K562 (cell line): ENCODE results near the gene IL25. TPM values are rescaled to one million over a fixed set of nuclear protein-coding genes. Genes with fewer than 3 reads are reported as not detected.

Experiments used
- CHD2 ChIP-seq: IDR thresholded peaks from 2 replicates; pipeline ENCODE4 v1.6.1; 2011; ENCODE audit warnings: low read depth, low read length
- ELK1 ChIP-seq: sonication (generic); formaldehyde crosslinking; IDR thresholded peaks from 2 replicates; pipeline ENCODE4 v1.8.1; 2022; ENCODE audit warnings: missing genetic modification reagents
- GATAD2A ChIP-seq: fragments of 450-650 bp; IDR thresholded peaks from 2 replicates; pipeline ENCODE4 v1.6.1; 2017
- GMEB1 ChIP-seq: fragments of 250-450 bp; sonication (Bioruptor Pico); IDR thresholded peaks from 2 replicates; pipeline ENCODE4 v1.4.0; 2020; ENCODE audit warnings: mild to moderate bottlenecking
- IFI16 ChIP-seq: fragments of 250-450 bp; sonication (Bioruptor Pico); IDR thresholded peaks from 2 replicates; pipeline ENCODE4 v2.1.2; 2022; ENCODE audit warnings: mild to moderate bottlenecking, inconsistent platforms
- NFYB ChIP-seq: IDR thresholded peaks from 2 replicates; pipeline ENCODE4 v1.6.1; 2011; ENCODE audit warnings: mild to moderate bottlenecking, moderate library complexity; ENCODE audit not compliant: insufficient read length; ENCODE audit errors: extremely low read depth
- NR3C1 ChIP-seq: sonication (generic); formaldehyde crosslinking; IDR thresholded peaks from 2 replicates; pipeline ENCODE4 v1.8.1; 2022; ENCODE audit warnings: missing genetic modification reagents
- ZNF41 ChIP-seq: fragments of 250-450 bp; sonication (Bioruptor Pico); conservative IDR thresholded peaks from 2 replicates; pipeline ENCODE4 v1.4.0; 2020; ENCODE audit warnings: mild to moderate bottlenecking
- ZNF586 ChIP-seq: fragments of 450-650 bp; formaldehyde crosslinking; conservative IDR thresholded peaks from 2 replicates; pipeline ENCODE4 v1.4.0; 2020; ENCODE audit warnings: mild to moderate bottlenecking, moderate library complexity
- ZNF780A ChIP-seq: fragments of 250-450 bp; sonication (Bioruptor Pico); IDR thresholded peaks from 2 replicates; pipeline ENCODE4 v1.5.0; 2021; ENCODE audit warnings: mild to moderate bottlenecking
- polyA plus RNA-seq, 8 experiments: library from polyadenylated mRNA; depleted of rRNA in 4 of 8; stranded (reverse) in 5 of 8; unstranded in 3 of 8; fragments of >200 nt; fragmentation: Nextera tagmentation in 2 of 8; fragmentation: Illumina TruSeq in 1 of 8; extraction: Ambion mirVana in 2 of 8; extraction: Trizol in 1 of 8; gene quantifications; 2 replicates each; pipeline versions ENCODE4 v1.2.1 to v1.2.3, GENCODE V29; 2011 to 2014; ENCODE audit warnings: inconsistent platforms in 1 of 8, missing spikeins in 1 of 8
- total RNA-seq, 7 experiments: library from RNA; depleted of rRNA in 6 of 7; stranded (reverse); fragments of >200 nt in 6 of 7; fragmentation: Illumina TruSeq in 2 of 7; extraction: Trizol in 2 of 7; gene quantifications; 2 replicates each; pipeline versions ENCODE4 v1.2.1 to v1.2.3, GENCODE V29; 2011 to 2021; ENCODE audit warnings: low replicate concordance in 1 of 7

The IL25 gene
- total and polyA plus RNA-seq, 9 of the 15 experiments (the other 6 are each of a cell fraction or from before 2014, with no cell fraction given): not detected

GRCh38 chr14:23399591-23399990, 27.0 kb downstream of the IL25 start (continued):
- no peak for TF ChIP-seq ZNF586
- no peak for TF ChIP-seq NFYB
- no peak for TF ChIP-seq ELK1
- no peak for TF ChIP-seq NR3C1 (CRISPR knock-in tag)
- TF ChIP-seq ZNF41 (CRISPR knock-in tag): no peak
- no peak for TF ChIP-seq GMEB1
- no peak for TF ChIP-seq IFI16 (CRISPR knock-in tag)
- TF ChIP-seq ZNF780A (CRISPR knock-in tag): no peak
- TF ChIP-seq GATAD2A: no peak
- no peak for TF ChIP-seq CHD2
